Gastroesophageal sphincter (tissue), 4 donors: Measurements from ENCODE around the gene TECTB. TPM values are rescaled to one million over a fixed set of nuclear protein-coding genes. Genes with fewer than 3 reads are reported as not detected.

Source experiments
- ATAC-seq: fragments of 150-250 bp; one replicate; pipeline ENCODE4 v1.9.1; 2016; ENCODE audit warnings: mild to moderate bottlenecking, moderate library complexity
- H3K27ac ChIP-seq, 4 donors: fragments of 200-600 bp; sonication (generic) in 3 of 4; 1 replicate in 3 of 4; 2 replicates in 1 of 4; pipeline ENCODE4 v1.5.1; 2016 to 2019
- H3K27me3 ChIP-seq: fragments of 200-600 bp; sonication (generic); one replicate; pipeline ENCODE4 v1.5.1; 2019
- H3K36me3 ChIP-seq, 2 donors: fragments of 200-600 bp; sonication (generic); one replicate each; pipeline ENCODE4 v1.5.1; 2019; ENCODE audit warnings: control low read depth in 1 of 2
- H3K4me1 ChIP-seq, 3 donors: fragments of 200-600 bp; sonication (generic); 1 replicate in 2 of 3; 2 replicates in 1 of 3; pipeline ENCODE4 v1.5.1; 2016 to 2019; ENCODE audit warnings: control low read depth in 2 of 3
- H3K4me3 ChIP-seq, 2 donors: fragments of 200-600 bp; sonication (generic); one replicate each; pipeline ENCODE4 v1.5.1; 2019; ENCODE audit warnings: mild to moderate bottlenecking in 1 of 2, moderate library complexity in 1 of 2
- H3K9me3 ChIP-seq, 3 donors: fragments of 200-600 bp; sonication (generic); one replicate each; pipeline ENCODE4 v1.5.1; 2017 to 2019; ENCODE audit warnings: control low read depth in 2 of 3
- EP300 ChIP-seq: sonication (generic); formaldehyde crosslinking; IDR thresholded peaks from one replicate; pipeline ENCODE4 v1.6.1; 2017; ENCODE audit warnings: antibody characterized with exemption, mild to moderate bottlenecking
- POLR2A ChIP-seq, 2 donors: fragments of 450-650 bp; IDR thresholded peaks; one replicate each; pipeline ENCODE4 v1.6.1; 2017; ENCODE audit warnings: antibody characterized with exemption in 2 of 2, mild to moderate bottlenecking in 2 of 2, moderate library complexity in 1 of 2
- POLR2AphosphoS5 ChIP-seq: sonication (generic); formaldehyde crosslinking; IDR thresholded peaks from one replicate; pipeline ENCODE4 v1.6.1; 2017; ENCODE audit warnings: antibody characterized with exemption
- WGBS, 2 donors: methylation state at CpG; one replicate each; pipeline ENCODE4 v1.1.5; 2018; ENCODE audit warnings: low coverage in 1 of 2; 5-methylcytosine and 5-hydroxymethylcytosine counted together
- total RNA-seq, 4 donors: library from RNA; depleted of rRNA; stranded (reverse); fragments of >200 nt; gene quantifications; one replicate each; pipeline ENCODE4 v1.1.0, GENCODE V29; 2016
- TF ChIP-seq, protein P1 (sequence below), 4 experiments: fragments of 200-600 bp in 2 of 4; fragments of 450-650 bp in 2 of 4; sonication (generic) in 1 of 4; IDR thresholded peaks; one replicate each; pipeline ENCODE4 v1.5.1; 2017 to 2019; ENCODE audit warnings: antibody characterized with exemption in 4 of 4, mild to moderate bottlenecking in 2 of 4, moderate library complexity in 2 of 4

TECTB gene
- not detected for total RNA-seq

DNA sequence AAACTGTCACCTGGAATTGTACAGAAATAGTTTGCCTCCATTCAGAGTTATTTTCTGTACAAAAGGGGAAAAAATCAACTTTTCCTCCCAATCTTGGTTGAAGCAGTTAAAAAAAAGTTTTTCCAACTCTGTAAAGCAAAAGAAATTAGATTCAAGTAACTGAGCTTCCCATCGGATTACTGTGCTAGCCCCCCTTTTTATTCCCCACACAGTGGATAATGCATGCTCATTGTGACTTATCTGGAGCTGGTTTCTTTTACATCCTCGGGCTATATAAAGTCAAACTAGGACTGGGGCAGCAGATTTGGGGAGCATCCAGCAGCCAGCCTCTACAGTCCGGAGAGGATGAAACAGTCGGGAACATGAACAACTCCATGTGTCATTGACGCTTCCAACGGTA is at the start of gene TECTB:
TECTB (plus strand) TSS at position 301 of the 400 bp plus-strand sequence. CDS start 335 bp downstream, outside the sequence.
- TF ChIP-seq EP300 = no peak
- no peak for TF ChIP-seq POLR2AphosphoS5
- TF ChIP-seq POLR2A (IDR thresholded peaks at IDR 0.05) = no peak
- TF ChIP-seq, protein P1, sequence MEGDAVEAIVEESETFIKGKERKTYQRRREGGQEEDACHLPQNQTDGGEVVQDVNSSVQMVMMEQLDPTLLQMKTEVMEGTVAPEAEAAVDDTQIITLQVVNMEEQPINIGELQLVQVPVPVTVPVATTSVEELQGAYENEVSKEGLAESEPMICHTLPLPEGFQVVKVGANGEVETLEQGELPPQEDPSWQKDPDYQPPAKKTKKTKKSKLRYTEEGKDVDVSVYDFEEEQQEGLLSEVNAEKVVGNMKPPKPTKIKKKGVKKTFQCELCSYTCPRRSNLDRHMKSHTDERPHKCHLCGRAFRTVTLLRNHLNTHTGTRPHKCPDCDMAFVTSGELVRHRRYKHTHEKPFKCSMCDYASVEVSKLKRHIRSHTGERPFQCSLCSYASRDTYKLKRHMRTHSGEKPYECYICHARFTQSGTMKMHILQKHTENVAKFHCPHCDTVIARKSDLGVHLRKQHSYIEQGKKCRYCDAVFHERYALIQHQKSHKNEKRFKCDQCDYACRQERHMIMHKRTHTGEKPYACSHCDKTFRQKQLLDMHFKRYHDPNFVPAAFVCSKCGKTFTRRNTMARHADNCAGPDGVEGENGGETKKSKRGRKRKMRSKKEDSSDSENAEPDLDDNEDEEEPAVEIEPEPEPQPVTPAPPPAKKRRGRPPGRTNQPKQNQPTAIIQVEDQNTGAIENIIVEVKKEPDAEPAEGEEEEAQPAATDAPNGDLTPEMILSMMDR (IDR thresholded peaks at IDR 0.05) = no peak
- Histone ChIP-seq H3K4me3 (no peak within 1 kb of the TSS), H3K9me3 (no peaks in the 10 kb centered on the region), H3K4me1 (peaks cover 0 to 10% (median 0%) of the 10 kb centered on the region in 3 donors), H3K27ac (no peak within 1 kb of the TSS), H3K36me3 (no peaks in the 10 kb centered on the region), H3K27me3 (peaks cover 4% of the 10 kb centered on the region)
- 42 to 52% methylated on average over 5 to 6 of the region's 6 CpGs for WGBS, 2 donors
- ATAC-seq = no peak

GRCh38 chr10:112235141-112235540 is 48.1 kb upstream of the TECTB start:
- H3K27ac ChIP-seq = no peak overlapping the region
- H3K4me1 ChIP-seq = no peaks in the 10 kb centered on the region
- TF ChIP-seq, protein P1 (IDR thresholded peaks at IDR 0.05) = no peak
- TF ChIP-seq POLR2AphosphoS5 (no peak), EP300 (no peak), POLR2A (IDR thresholded peaks at IDR 0.05) (no peak)
- ATAC-seq = no peak
- WGBS, 2 donors = 82% methylated on average over 7 of the region's 7 CpGs; no CpG with 5 or more reads in 1 of the 2 donors
- no peak overlapping the region for H3K4me3 ChIP-seq
- no peaks in the 10 kb centered on the region for H3K27me3 ChIP-seq
- peaks cover 0 to 18% (median 0%) of the 10 kb centered on the region in 3 donors for H3K9me3 ChIP-seq
- no peaks in the 10 kb centered on the region for H3K36me3 ChIP-seq

DNA sequence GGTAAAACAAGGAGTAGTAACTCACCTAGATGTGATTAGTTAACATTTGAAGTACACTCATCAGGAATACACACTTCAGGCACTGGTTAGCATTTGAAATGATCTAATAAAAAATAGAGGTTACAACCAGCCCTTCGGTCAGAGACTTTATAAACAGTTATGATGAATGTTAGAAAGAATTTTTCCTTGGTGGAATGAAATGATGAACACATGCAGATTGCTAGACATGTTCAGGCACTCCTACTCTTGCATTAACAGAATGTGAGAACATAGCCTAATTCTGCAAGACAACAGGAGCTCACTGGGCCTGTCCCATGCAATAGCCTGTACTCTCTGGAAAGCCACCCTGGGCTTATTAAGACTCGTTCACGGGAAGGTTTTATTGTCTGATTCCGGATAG is 47.3 kb upstream of the TECTB start:
- TF ChIP-seq, protein P1 (IDR thresholded peaks at IDR 0.05) = no peak
- TF ChIP-seq POLR2AphosphoS5 = no peak
- no peak for TF ChIP-seq EP300
- TF ChIP-seq POLR2A (IDR thresholded peaks at IDR 0.05) = no peak
- no peak for ATAC-seq
- no peaks in the 10 kb centered on the region for H3K27me3 ChIP-seq

DNA sequence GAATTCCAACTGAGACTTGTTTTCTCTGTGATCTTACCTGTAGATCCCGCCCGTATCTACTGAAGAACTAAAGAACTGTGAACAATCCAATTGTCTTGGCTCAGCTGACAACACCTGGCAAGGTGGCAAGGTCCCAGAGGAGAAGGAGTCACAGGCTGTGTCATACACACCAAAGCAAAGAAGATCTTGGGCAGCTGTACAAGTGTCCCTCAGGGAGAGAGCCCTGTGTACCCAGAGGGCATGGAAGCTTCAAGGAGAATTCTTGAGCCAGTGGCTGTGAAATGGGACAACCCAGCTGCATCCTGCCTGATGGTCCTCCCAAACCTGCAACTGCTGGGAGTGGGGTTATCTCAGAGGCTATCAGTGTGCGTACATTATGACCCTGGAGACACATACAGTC is 46.7 kb upstream of the TECTB start:
- Histone ChIP-seq H3K4me1 (no peaks in the 10 kb centered on the region), H3K9me3 (peaks cover 0 to 24% (median 0%) of the 10 kb centered on the region in 3 donors), H3K27me3 (no peaks in the 10 kb centered on the region), H3K4me3 (no peak overlapping the region), H3K27ac (no peak overlapping the region), H3K36me3 (no peaks in the 10 kb centered on the region)
- TF ChIP-seq POLR2A (IDR thresholded peaks at IDR 0.05) = no peak
- no peak for TF ChIP-seq POLR2AphosphoS5
- TF ChIP-seq, protein P1 (IDR thresholded peaks at IDR 0.05) = no peak
- TF ChIP-seq EP300 = no peak
- ATAC-seq = no peak
- 67% methylated on average over 1 of the region's 3 CpGs; no CpG with 5 or more reads in 1 of the 2 donors for whole genome bisulfite sequencing, 2 donors

More for the DNA sequence above, 47.3 kb upstream of the TECTB start:
- no peaks in the 10 kb centered on the region for H3K4me1 ChIP-seq
- no peaks in the 10 kb centered on the region for H3K36me3 ChIP-seq
- WGBS, 2 donors = 27 to 54% methylated on average over 2 to 4 of the region's 4 CpGs
- H3K4me3 ChIP-seq = no peak overlapping the region
- no peak overlapping the region for H3K27ac ChIP-seq
- peaks cover 0 to 24% (median 0%) of the 10 kb centered on the region in 3 donors for H3K9me3 ChIP-seq

- Histone ChIP-seq H3K27me3 (no peaks in the 10 kb centered on the region), H3K27ac (no peak overlapping the region), H3K9me3 (peaks cover 0 to 24% (median 0%) of the 10 kb centered on the region in 3 donors), H3K4me1 (no peaks in the 10 kb centered on the region), H3K36me3 (no peaks in the 10 kb centered on the region), H3K4me3 (no peak overlapping the region)
- WGBS, 2 donors = 92% methylated on average over 5 of the region's 5 CpGs; no CpG with 5 or more reads in 1 of the 2 donors
- ATAC-seq = no peak
- no peak for TF ChIP-seq POLR2A (IDR thresholded peaks at IDR 0.05)
- TF ChIP-seq, protein P1 (IDR thresholded peaks at IDR 0.05) = no peak
- TF ChIP-seq POLR2AphosphoS5 = no peak
- TF ChIP-seq EP300 = no peak
Observed at GRCh38 chr10:112239347-112239746, 43.9 kb upstream of the TECTB start.
